Measurements from ENCODE around the gene ABHD8. TPM values are rescaled to one million over a fixed set of nuclear protein-coding genes. Genes with fewer than 3 reads are reported as not detected.

ABHD8 gene
- total RNA-seq, 1 experiment from 2014 or later = 5.2 TPM

GRCh38 chr19:17302391-17303166 lies 646 bp downstream of the ABHD8 start:
- peak overlapping the region; percentile 50; the same call in 1 of the 2 replicates for H3K27ac ChIP-seq (ENCODE audit: low read depth, low read length)

GRCh38 chr19:17300992-17301619 lies 2.1 kb downstream of the ABHD8 start:
- no peak for ATAC-seq
- intact Hi-C loops (cut with micrococcal nuclease) = no loop called here
- BruUV-seq (replicated peaks) = no TSS peak
- no peaks in the 10 kb centered on the region for H3K9me2 ChIP-seq (ENCODE audit: insufficient read depth)
- H3K4me2 ChIP-seq (ENCODE audit: low read length) = no peak overlapping the region
- H3K4me1 ChIP-seq (ENCODE audit: control insufficient read depth in 1 of 2, insufficient read depth in 2 of 2, low read length in 2 of 2) = peaks cover 23 to 39% of the 10 kb centered on the region in 2 experiments
- H3K27me3 ChIP-seq (ENCODE audit: insufficient read depth, low read length) = no peaks in the 10 kb centered on the region
- H3K9me3 ChIP-seq (ENCODE audit: control insufficient read depth in 1 of 2, insufficient read depth in 1 of 2, low read depth in 1 of 2, low read length in 2 of 2) = no peaks in the 10 kb centered on the region; a peak in 1 of 4 replicates
- H2AFZ ChIP-seq (ENCODE audit: low read depth, low read length, poor library complexity, severe bottlenecking) = no peak overlapping the region
- peaks cover 0 to 10% of the 10 kb centered on the region in 2 experiments; a peak in 2 of 4 replicates for H3K36me3 ChIP-seq (ENCODE audit: control insufficient read depth in 1 of 2, insufficient read depth in 2 of 2, low read length in 2 of 2)
- no peak for DNase-seq (ENCODE audit: low read depth, low spot score)
- POLR2A ChIA-PET = no interaction called here
- no peaks in the 10 kb centered on the region for H4K20me1 ChIP-seq (ENCODE audit: insufficient read depth)
- H3K79me2 ChIP-seq (ENCODE audit: insufficient read depth, low read length) = peaks cover 16% of the 10 kb centered on the region
- H3K4me3 ChIP-seq (replicated peaks in 1 of 2; ENCODE audit: low read depth in 1 of 2, low read length in 2 of 2) = no peak overlapping the region
- no peak overlapping the region for H3K9ac ChIP-seq (ENCODE audit: low read length)
- RAD21 ChIA-PET (ENCODE audit: low non-redundant PET in 1 of 2, low total read pairs in 2 of 2, uncharacterized antibody in 2 of 2, unreplicated experiment in 2 of 2) = no interaction called here
- no peak overlapping the region for H3K27ac ChIP-seq (ENCODE audit: low read depth, low read length)
- CTCF ChIA-PET = no interaction called here
- TF ChIP-seq EZH2 (IDR thresholded peaks at IDR 0.05) (no peak), ELF1 (IDR thresholded peaks at IDR 0.05; ENCODE audit: borderline replicate concordance, low read depth) (no peak), FOSL1 (IDR thresholded peaks at IDR 0.05; ENCODE audit: low read depth) (no peak), CBX3 (IDR thresholded peaks at IDR 0.05; ENCODE audit: low read depth) (no peak), EGR1 (IDR thresholded peaks at IDR 0.05; ENCODE audit: low read depth) (no peak), TCF7L2 (IDR thresholded peaks at IDR 0.05; ENCODE audit: borderline replicate concordance, extremely low read depth, insufficient read depth, insufficient read length) (no peak), EZH2phosphoT487 (IDR thresholded peaks at IDR 0.05; ENCODE audit: borderline replicate concordance) (no peak)
- TF ChIP-seq, protein P1, sequence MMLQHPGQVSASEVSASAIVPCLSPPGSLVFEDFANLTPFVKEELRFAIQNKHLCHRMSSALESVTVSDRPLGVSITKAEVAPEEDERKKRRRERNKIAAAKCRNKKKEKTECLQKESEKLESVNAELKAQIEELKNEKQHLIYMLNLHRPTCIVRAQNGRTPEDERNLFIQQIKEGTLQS (IDR thresholded peaks at IDR 0.05) = no peak
- TF ChIP-seq, protein P2, sequence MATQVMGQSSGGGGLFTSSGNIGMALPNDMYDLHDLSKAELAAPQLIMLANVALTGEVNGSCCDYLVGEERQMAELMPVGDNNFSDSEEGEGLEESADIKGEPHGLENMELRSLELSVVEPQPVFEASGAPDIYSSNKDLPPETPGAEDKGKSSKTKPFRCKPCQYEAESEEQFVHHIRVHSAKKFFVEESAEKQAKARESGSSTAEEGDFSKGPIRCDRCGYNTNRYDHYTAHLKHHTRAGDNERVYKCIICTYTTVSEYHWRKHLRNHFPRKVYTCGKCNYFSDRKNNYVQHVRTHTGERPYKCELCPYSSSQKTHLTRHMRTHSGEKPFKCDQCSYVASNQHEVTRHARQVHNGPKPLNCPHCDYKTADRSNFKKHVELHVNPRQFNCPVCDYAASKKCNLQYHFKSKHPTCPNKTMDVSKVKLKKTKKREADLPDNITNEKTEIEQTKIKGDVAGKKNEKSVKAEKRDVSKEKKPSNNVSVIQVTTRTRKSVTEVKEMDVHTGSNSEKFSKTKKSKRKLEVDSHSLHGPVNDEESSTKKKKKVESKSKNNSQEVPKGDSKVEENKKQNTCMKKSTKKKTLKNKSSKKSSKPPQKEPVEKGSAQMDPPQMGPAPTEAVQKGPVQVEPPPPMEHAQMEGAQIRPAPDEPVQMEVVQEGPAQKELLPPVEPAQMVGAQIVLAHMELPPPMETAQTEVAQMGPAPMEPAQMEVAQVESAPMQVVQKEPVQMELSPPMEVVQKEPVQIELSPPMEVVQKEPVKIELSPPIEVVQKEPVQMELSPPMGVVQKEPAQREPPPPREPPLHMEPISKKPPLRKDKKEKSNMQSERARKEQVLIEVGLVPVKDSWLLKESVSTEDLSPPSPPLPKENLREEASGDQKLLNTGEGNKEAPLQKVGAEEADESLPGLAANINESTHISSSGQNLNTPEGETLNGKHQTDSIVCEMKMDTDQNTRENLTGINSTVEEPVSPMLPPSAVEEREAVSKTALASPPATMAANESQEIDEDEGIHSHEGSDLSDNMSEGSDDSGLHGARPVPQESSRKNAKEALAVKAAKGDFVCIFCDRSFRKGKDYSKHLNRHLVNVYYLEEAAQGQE (IDR thresholded peaks at IDR 0.05; ENCODE audit: low read depth) = no peak

More at GRCh38 chr19:17302391-17303166, 646 bp downstream of the ABHD8 start:
- Histone ChIP-seq H3K4me3 (replicated peaks in 1 of 2; ENCODE audit: low read depth in 1 of 2, low read length in 2 of 2) (peak overlapping the region; percentile 48 to 54), H3K27me3 (ENCODE audit: insufficient read depth, low read length) (no peaks in the 10 kb centered on the region), H3K4me1 (ENCODE audit: control insufficient read depth in 1 of 2, insufficient read depth in 2 of 2, low read length in 2 of 2) (peaks cover 29 to 48% of the 10 kb centered on the region in 2 experiments), H3K4me2 (ENCODE audit: low read length) (peak overlapping the region; percentile 71), H3K9me2 (ENCODE audit: insufficient read depth) (no peaks in the 10 kb centered on the region), H3K9me3 (ENCODE audit: control insufficient read depth in 1 of 2, insufficient read depth in 1 of 2, low read depth in 1 of 2, low read length in 2 of 2) (no peaks in the 10 kb centered on the region; a peak in 1 of 4 replicates), H3K36me3 (ENCODE audit: control insufficient read depth in 1 of 2, insufficient read depth in 2 of 2, low read length in 2 of 2) (peaks cover 0 to 5% of the 10 kb centered on the region in 2 experiments; a peak in 2 of 4 replicates), H2AFZ (ENCODE audit: low read depth, low read length, poor library complexity, severe bottlenecking) (no peak overlapping the region), H3K79me2 (ENCODE audit: insufficient read depth, low read length) (peaks cover 19% of the 10 kb centered on the region), H4K20me1 (ENCODE audit: insufficient read depth) (no peaks in the 10 kb centered on the region), H3K9ac (ENCODE audit: low read length) (peak overlapping the region; percentile 55)
- ATAC-seq (no peak), DNase-seq (ENCODE audit: low read depth, low spot score) (no peak)
- intact Hi-C loops (cut with micrococcal nuclease) = no loop called here
- RAD21 ChIA-PET (ENCODE audit: low non-redundant PET in 1 of 2, low total read pairs in 2 of 2, uncharacterized antibody in 2 of 2, unreplicated experiment in 2 of 2) = no interaction called here
- TF ChIP-seq ZFX (IDR thresholded peaks at IDR 0.05) = no peak
- TF ChIP-seq, protein P1 (IDR thresholded peaks at IDR 0.05) = no peak
- TF ChIP-seq JUND (IDR thresholded peaks at IDR 0.05) = no peak
- TF ChIP-seq POLR2AphosphoS5 (IDR thresholded peaks at IDR 0.05; ENCODE audit: low read depth, low read length) = no peak
- no peak for TF ChIP-seq ELF1 (IDR thresholded peaks at IDR 0.05; ENCODE audit: borderline replicate concordance, low read depth)
- no peak for TF ChIP-seq EGR1 (IDR thresholded peaks at IDR 0.05; ENCODE audit: low read depth)
- no peak for TF ChIP-seq EZH2phosphoT487 (IDR thresholded peaks at IDR 0.05; ENCODE audit: borderline replicate concordance)
- TF ChIP-seq YY1 (IDR thresholded peaks at IDR 0.05; ENCODE audit: extremely low read depth, insufficient replicate concordance, low read depth, low read length) = no peak
- TF ChIP-seq TCF7L2 (IDR thresholded peaks at IDR 0.05; ENCODE audit: borderline replicate concordance, extremely low read depth, insufficient read depth, insufficient read length) = no peak
- no peak for TF ChIP-seq SIN3A (IDR thresholded peaks at IDR 0.05; ENCODE audit: low read depth)
- TF ChIP-seq CEBPB (IDR thresholded peaks at IDR 0.05; ENCODE audit: low read depth) = no peak
- no peak for TF ChIP-seq SRF (IDR thresholded peaks at IDR 0.05; ENCODE audit: low read depth)
- no peak for TF ChIP-seq FOSL1 (IDR thresholded peaks at IDR 0.05; ENCODE audit: low read depth)
- no TSS peak for BruUV-seq (replicated peaks)
- POLR2A ChIA-PET = interaction anchor here (3.1 kb wide), 1 partner anchor 9 kb away, joined by 22 read pairs; no protein-coding TSS in a partner anchor
- CTCF ChIA-PET = no interaction called here

Data from HCT116 (cell line).